ES-I3 (cell line): ENCODE results near the gene FHIP1B.

Experiments used
- H3K36me3 ChIP-seq: 2 replicates; pipeline ENCODE4 v1.6.1; 2013; ENCODE audit warnings: mild to moderate bottlenecking, low read length, control low read depth, moderate library complexity; ENCODE audit not compliant: insufficient read depth
- H3K4me1 ChIP-seq: 2 replicates; pipeline ENCODE4 v1.6.1; 2013; ENCODE audit warnings: mild to moderate bottlenecking, control low read depth, low read length; ENCODE audit not compliant: insufficient read depth
- H3K9ac ChIP-seq: 2 replicates; pipeline ENCODE4 v1.6.1; 2013; ENCODE audit warnings: low read depth, mild to moderate bottlenecking, low read length, moderate library complexity
- H3K9me3 ChIP-seq: 2 replicates; pipeline ENCODE4 v1.6.1; 2013; ENCODE audit warnings: mild to moderate bottlenecking, low read length, moderate library complexity; ENCODE audit not compliant: control insufficient read depth, insufficient read depth

FHIP1B gene

DNA sequence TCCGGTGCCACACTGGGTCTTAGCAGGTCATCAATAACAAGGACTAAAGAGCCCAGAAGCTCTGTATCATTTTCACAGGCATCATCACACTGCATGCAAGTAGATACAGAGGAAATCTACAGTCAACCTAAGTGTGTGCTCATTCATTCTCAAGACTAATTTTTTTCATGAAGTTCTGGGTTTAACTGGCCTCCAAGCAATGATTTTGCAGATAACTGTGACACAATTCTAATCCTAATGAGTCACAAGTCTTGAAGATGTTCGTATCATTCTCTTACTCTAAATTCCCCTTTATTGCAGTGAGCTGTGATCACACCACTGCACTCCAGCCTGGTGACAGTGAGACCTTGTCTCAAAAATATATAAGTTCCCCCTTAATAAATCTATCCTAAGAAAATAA lies 33.0 kb downstream of the FHIP1B start:
- Histone ChIP-seq H3K36me3 (no peaks in the 10 kb centered on the region), H3K4me1 (no peaks in the 10 kb centered on the region), H3K9ac (no peak overlapping the region), H3K9me3 (no peaks in the 10 kb centered on the region)

DNA sequence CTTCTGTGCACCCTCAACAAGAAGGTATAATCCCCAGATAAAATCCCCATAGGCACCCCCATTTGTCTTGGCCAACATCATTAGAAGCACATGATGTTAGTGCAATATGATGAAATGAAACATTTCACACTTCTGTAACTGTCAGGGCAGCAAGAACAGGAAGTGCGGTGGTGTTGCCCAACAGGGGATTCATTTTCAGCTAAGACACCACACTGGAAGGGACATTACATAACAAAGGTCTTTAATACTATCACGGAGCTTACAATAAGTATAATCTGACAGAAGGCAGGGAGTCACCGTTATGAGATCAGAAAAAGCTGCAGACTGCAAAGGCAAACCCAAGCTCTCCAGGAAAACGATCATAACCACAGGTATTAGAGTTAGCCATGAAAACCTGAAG lies 33.5 kb downstream of the FHIP1B start:
- H3K4me1 ChIP-seq, result no peaks in the 10 kb centered on the region
- H3K36me3 ChIP-seq, result no peaks in the 10 kb centered on the region
- H3K9me3 ChIP-seq, result no peaks in the 10 kb centered on the region
- H3K9ac ChIP-seq, result no peak overlapping the region

DNA sequence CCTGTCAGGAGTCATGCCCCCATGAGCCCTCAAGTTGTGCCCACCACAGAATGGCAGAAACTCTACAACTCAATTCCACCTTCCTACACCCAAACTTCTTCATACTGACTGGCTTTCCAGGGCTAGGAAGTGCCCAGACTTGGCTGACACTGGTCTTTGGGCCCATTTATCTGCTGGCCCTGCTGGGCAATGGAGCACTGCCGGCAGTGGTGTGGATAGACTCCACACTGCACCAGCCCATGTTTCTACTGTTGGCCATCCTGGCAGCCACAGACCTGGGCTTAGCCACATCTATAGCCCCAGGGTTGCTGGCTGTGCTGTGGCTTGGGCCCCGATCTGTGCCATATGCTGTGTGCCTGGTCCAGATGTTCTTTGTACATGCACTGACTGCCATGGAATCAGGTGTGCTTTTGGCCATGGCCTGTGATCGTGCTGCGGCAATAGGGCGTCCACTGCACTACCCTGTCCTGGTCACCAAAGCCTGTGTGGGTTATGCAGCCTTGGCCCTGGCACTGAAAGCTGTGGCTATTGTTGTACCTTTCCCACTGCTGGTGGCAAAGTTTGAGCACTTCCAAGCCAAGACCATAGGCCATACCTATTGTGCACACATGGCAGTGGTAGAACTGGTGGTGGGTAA lies 35.1 kb downstream of the FHIP1B start, which contains the start of gene OR52W1:
OR52W1 (plus strand) TSS at position 51 of the 637 bp plus-strand sequence; CDS start at position 51, 0 bp downstream.
- Histone ChIP-seq H3K9me3 (no peaks in the 10 kb centered on the region; the same call in 1 of the 2 replicates), H3K4me1 (no peaks in the 10 kb centered on the region), H3K9ac (no peak within 1 kb of the TSS), H3K36me3 (no peaks in the 10 kb centered on the region)

- Histone ChIP-seq H3K4me1 (no peaks in the 10 kb centered on the region), H3K9me3 (no peaks in the 10 kb centered on the region; the same call in 1 of the 2 replicates), H3K36me3 (no peaks in the 10 kb centered on the region), H3K9ac (no peak overlapping the region)
Measured at GRCh38 chr11:6197466-6198200, 36.8 kb downstream of the FHIP1B start.

DNA sequence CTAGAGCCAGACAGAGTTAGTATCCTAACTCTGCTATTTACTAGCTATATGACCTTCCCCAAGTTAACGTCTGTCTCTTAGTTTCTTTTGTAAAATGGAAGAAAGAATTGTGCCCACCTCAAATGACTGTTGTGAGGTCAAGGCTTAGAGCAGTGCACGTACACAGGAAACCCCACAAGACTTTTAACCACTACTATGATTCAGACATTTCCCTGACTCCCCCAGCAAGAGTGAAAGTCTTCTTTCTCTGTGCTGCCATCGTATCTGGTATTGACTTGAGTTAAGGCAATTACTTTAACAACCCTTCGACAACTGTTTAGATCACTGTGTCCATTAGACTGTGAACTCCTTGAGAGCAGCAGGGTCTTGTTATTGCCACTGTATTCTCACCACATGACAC lies 38.0 kb downstream of the FHIP1B start:
- Histone ChIP-seq H3K4me1 (no peaks in the 10 kb centered on the region), H3K9ac (no peak overlapping the region), H3K9me3 (no peaks in the 10 kb centered on the region; the same call in 1 of the 2 replicates), H3K36me3 (no peaks in the 10 kb centered on the region)

DNA sequence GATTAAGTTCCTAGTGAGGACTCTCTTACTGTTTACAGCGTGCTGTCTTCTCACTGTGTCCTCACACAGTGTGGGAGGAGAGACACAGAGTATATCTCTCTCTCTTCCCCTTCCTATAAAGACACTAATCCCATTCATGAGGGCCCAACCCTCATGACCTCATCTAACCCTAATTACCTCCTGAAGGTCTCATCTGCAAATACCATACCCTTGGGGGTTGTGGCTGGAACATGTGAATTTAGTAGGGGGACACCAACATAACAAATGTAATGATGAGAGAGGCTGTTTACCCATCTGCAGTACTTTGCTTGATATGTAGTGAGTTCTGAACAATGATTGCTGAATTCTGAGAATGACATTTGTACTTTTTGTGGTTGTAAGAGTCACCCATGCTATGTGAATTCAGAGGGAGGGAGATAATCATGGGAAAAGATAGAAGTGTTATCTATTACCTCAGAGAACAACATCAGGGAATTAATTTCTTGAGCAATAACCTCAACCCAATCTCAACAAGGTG lies 40.3 kb downstream of the FHIP1B start:
- no peak overlapping the region for H3K9ac ChIP-seq
- no peaks in the 10 kb centered on the region for H3K36me3 ChIP-seq
- no peaks in the 10 kb centered on the region for H3K4me1 ChIP-seq
- no peaks in the 10 kb centered on the region; the same call in 1 of the 2 replicates for H3K9me3 ChIP-seq

DNA sequence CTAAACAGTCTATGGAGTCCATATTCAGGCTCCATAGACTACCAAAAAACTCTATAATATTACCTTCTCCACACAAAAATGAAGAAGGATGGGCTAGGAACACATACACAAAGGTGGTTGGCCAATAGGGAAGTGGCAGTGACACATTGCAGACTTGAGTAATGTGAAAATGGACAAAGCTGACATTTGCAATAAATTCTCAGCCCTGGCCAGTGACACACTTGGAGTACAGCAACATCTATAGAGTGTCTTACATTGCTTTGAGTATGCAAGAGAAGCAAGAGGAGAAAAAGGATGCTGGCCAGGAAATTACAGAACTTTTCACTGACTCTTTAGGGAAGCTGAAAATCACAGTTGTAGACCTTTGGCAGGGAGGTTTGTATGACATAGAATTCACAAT lies 42.7 kb downstream of the FHIP1B start:
- Histone ChIP-seq H3K4me1 (no peaks in the 10 kb centered on the region), H3K9ac (no peak overlapping the region), H3K9me3 (no peaks in the 10 kb centered on the region; the same call in 1 of the 2 replicates), H3K36me3 (no peaks in the 10 kb centered on the region)

- Histone ChIP-seq H3K9me3 (no peaks in the 10 kb centered on the region; the same call in 1 of the 2 replicates), H3K4me1 (no peaks in the 10 kb centered on the region)
Measured at GRCh38 chr11:6175440-6175839, 59.0 kb downstream of the FHIP1B start.

GRCh38 chr11:6170226-6170625 lies 64.2 kb downstream of the FHIP1B start, which contains the start of gene OR52B2:
OR52B2 (minus strand) TSS chr11:6170326; CDS start chr11:6170326, 0 bp downstream.
- Histone ChIP-seq H3K9me3 (no peaks in the 10 kb centered on the region), H3K9ac (no peak within 1 kb of the TSS), H3K36me3 (no peaks in the 10 kb centered on the region), H3K4me1 (no peaks in the 10 kb centered on the region)

More at GRCh38 chr11:6175440-6175839, 59.0 kb downstream of the FHIP1B start:
- Histone ChIP-seq H3K9ac (no peak overlapping the region), H3K36me3 (no peaks in the 10 kb centered on the region)
